NCI-H748 (cell line): ENCODE results near the gene OTUD7B.

Experiments
- DNase-seq: peaks from one replicate; lab custom pipeline; 2025; ENCODE audit not compliant: unreplicated experiment; lab: John Stamatoyannopoulos, UW

OTUD7B gene

GRCh38 chr1:150005606-150006005 is 4.9 kb downstream of the OTUD7B start:
- DNase-seq, result no peak

DNA sequence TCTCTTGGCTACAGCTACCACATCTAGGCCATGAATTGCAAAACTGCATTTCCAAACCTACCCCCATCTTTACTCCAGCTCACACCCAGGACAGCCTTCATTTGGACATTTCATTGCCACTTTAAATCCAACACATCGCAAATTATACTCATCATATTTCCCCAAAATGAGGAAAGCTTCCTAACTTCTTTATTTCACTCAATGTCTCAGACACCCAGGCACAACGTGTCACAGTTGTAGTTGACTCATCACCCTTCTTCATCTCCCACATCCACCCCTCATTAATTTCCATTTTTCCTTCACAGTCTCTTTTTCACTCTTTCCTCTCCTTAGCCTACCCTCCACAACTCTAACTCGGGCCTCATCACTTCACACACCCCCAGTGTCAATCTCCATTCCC is 6.7 kb downstream of the OTUD7B start:
- DNase-seq, result no peak

DNA sequence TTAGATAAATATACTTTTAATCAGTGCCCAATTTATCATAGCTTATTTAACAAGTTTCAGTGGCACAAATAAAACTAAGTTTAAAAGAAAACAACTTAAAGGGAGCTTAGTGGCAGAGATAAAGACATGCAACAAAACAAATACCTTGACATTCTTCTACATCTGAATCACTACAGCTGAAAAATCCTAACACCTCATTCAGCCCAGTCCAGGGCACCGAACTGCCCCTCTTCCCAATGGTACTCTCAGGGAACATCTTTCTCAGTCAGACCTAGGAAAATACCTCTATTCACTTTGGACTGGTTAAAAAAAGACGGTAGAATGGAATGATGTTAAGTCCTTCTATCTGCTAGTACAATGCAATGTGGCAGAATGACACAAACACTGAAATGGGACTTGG is 8.3 kb downstream of the OTUD7B start:
- no peak for DNase-seq

DNA sequence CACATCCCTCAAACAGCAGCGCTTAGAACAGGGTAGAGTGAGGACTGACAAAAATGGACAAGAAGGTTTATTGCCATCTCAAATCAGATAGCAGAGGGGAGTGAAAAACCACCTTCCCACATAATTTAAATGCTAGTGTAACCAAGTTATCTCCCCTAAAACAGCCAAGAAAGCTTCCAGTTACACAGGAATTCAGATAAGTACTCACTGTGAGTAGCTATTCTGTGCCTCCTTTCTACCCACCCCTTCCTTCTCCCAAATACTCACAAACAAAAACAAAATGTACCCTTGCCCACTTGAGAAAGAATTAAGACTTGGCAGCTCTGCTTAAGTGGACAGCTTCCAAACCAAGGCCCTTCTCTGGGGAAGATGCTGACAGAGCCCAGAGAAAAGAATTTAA is 9.1 kb downstream of the OTUD7B start:
- DNase-seq, result no peak

DNA sequence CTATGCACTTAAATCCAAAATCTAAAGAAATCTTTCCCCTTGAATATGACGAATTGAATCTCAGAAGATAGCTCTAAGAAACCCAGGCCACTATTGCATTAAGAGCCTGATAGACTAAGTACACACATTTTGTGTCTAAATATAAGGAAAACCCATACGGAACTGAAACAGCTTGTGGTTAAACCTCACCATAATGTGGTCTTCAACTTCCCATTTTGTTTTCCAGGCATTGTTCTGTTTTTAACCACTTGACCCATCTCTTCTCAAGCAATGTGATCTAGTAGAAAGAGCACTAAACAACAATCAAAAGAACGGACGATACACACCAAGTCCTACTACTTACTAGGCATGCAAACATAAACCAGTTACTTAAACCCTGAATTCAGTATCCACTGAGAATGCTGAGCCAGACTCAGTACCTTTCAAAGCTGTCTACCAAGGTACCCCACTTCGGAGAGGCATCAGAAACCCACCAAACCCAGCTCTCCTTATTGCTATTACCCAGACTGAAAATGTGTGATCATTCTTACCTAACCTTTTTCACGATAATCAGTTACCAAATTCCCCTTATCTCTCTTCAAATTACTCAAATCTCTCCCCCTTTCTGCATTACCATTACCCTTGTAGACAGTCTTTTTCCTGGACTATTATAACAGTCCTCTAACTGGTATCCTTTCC is 12.8 kb downstream of the OTUD7B start:
- no peak for DNase-seq

DNA sequence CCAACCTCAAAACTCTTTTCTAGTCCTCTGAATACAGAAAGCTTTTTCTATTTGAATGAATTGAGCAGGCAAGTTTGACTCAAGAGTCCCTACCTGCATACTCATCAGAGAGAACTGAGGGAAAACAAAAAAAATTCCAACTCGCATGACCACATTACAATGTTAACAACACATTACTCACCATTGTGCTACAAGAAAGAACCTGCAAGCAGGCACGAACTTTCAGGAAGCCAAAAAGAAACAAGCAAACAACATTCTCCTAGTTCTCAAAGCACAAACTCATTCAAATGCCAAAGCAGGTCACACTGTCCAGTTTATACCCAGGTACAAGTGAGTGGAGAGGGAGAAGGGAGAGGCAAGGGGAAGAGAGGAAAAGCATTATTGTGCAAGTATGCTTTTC is 14.6 kb downstream of the OTUD7B start:
- DNase-seq, result no peak

DNA sequence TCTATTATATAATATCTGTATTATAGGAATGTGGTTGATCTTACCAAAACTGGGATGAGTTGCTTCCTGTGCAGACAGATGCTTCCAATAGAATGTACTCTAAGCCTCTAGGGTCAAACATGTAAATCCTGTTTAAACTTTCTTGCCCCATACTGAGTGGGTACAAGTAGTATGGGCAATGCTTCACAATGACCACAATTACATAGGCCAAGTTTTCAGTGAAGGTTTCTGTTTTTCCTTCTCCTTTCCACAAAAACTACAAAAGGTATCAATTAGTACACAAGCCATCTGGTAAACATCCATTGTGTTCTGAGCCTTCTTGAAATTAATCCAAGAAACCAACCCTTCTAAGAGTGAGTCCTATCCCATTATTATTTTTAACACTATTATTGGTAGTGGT is 16.8 kb downstream of the OTUD7B start:
- no peak for DNase-seq

GRCh38 chr1:149993181-149993580 is 17.3 kb downstream of the OTUD7B start:
- no peak for DNase-seq

GRCh38 chr1:149987297-149987595 is 23.3 kb downstream of the OTUD7B start:
- DNase-seq, result no peak

GRCh38 chr1:149986486-149987296 is 23.8 kb downstream of the OTUD7B start:
- no peak for DNase-seq

DNA sequence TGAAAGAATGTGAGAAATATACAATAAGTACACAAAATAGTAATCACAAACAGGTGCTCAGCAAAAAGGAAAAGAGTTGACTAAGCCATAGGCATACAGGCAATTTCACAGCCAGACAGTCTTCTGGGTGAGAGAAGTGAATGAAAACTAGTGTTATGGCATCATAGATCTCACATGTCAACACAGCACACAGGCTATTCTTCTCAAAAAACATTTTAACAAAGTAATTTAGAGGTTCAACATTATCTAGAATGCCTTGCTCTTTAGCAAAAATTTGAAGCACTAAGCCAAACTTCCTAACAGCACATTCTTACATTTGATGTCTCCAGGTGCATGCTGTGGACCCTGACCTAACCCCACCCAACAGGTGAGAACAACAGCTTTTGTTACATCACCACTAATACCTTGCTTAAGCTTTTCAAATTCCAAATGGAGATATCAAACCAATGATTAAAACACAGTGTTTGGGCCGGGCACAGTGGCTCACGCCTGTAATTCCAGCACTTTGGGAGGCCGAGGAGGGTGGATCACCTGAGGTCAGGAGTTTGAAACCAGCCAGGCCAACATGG is 30.5 kb downstream of the OTUD7B start:
- no peak for DNase-seq

DNA sequence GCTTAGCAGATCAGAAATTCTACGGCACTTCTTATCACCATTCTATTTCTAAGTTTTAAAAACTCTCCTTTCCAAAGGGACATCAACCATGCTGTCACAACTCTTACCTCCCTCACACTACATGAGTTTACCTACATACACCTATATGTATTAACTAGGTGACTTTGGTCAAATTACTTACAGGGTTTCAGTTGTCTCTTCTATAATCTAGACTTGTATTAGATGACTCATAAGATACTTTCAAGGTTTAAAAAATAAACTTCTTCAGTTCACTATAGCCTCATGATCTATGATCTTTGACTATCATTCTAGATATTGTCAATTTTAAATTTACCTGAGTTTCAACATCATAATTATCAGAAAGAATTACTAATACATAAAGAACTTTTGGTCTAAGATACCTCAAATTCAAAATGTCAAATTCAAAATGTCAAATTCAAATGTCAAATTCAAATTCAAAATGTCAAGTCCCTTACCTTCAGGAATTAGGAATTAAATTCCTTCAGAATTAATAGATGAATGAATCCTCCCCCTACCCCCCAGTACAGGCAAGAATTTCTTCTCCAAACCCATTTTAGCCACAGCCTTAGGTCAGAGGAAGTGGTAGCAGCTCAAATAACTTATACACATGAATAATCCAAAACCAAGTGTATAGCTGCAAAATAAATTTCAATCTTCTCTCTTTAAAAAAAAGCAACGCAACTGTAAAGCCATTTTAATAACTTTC is 31.1 kb downstream of the OTUD7B start:
- no peak for DNase-seq

GRCh38 chr1:149978547-149979023 is 31.9 kb downstream of the OTUD7B start:
- no peak for DNase-seq

DNA sequence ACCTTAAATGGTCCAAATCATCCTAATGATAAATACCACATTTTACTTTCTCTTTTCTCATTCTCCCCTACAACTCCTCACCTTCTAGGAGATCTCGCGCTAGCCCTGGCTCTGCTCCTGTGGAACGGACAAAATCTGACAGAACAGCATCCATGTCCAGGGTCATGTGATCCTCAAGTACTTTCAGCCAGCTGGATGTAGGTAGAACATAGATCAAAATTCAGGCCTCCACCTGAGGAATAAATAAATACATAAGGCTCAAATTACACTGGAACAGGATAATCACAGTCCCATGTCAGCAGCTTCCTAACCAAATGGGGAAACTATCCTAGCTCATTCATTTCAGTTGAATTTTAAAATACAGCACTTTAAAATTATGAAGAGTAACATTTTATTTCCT is 33.2 kb downstream of the OTUD7B start:
- peak; percentile 85 for DNase-seq

DNA sequence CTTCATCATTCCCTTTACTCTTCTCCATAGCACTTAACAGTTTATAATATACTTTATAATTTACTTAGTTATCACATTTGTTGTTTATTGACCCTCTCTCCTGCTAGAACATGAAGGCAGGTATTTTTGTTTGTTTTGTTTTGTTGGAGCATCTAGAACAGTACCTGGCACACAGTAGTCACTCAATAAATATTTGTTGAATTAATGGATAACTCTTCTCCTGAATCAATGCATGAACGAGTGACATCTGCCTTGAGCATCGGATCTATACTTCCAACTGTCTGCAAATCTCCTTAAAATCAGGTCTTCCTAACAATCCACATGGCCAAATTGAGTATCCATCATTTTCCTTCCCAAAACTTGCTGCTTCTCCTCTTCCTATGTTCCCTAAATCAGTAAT is 38.0 kb downstream of the OTUD7B start:
- no peak for DNase-seq

- DNase-seq, result no peak
Measured at GRCh38 chr1:149967646-149968045, 42.9 kb downstream of the OTUD7B start.

- no peak for DNase-seq
Measured at GRCh38 chr1:149967041-149967440, 43.5 kb downstream of the OTUD7B start.

DNA sequence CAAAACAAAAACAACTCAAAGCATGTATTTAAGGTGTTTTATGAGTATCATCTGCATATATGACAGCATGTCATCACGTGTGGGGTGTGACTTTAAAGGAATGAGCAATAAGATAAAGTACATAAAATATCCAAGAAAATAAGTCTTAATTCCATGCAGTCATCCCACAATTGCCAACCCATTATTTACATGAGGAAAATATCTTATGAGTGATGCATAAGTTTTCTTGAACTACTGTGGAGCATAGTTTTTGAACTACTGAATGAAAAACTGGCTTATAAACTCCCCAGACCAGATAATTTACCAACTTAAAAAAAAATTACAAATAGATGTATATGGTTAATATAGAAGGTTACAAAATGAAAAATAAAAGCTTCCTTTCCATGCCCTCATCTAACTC is 44.1 kb downstream of the OTUD7B start:
- DNase-seq, result no peak

GRCh38 chr1:149965440-149965839 is 45.1 kb downstream of the OTUD7B start:
- no peak for DNase-seq

DNA sequence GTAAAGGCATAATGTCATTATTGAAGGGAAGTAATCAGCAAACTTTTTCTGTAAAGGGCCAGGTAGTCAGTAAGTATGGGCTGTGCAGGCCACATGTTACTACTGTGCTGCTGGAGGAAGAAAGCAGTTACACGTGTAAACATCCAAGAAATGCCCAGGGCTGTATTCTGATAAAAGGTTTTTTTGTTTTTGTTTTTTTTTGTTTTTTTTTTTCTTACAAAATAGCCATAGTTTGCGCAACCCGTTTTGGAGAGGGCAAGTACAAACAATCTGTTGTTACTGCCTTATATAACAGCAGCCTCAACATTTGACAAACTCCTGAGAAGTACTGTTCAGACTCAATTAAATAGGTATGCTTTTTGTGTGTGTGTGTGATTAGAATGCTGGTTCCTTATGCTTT is 47.2 kb downstream of the OTUD7B start:
- DNase-seq, result no peak

GRCh38 chr1:149962736-149963135 is 47.8 kb downstream of the OTUD7B start:
- no peak for DNase-seq
